GM12878 (cell line): ENCODE results near the gene MYH6. TPM values are rescaled to one million over a fixed set of nuclear protein-coding genes. Genes with fewer than 3 reads are reported as not detected.

Source experiments
- ATAC-seq: fragments of 200-7000 bp; cut with Tn5 transposase; 3 replicates; pipeline ENCODE4 v1.9.1; 2020; ENCODE audit warnings: mild to moderate bottlenecking, moderate library complexity
- BruUV-seq: library from RNA; stranded (reverse); fragments of 400-500 nt; replicated peaks from 2 replicates; lab custom pipeline; 2021; lab: Mats Ljungman, UMichigan
- CTCF ChIA-PET: fragments of 300-600 bp; sonication (Branson Sonifier 250); formaldehyde crosslinking; extraction: SDS; loops from one replicate; lab custom pipeline; 2021; ENCODE audit warnings: inconsistent platforms; lab: Yijun Ruan, JAX
- POLR2A ChIA-PET: fragments of 350-600 bp; formaldehyde crosslinking; extraction: SDS; loops from one replicate; lab custom pipeline; 2021; ENCODE audit warnings: inconsistent platforms; lab: Charles Lee
- RAD21 ChIA-PET: fragments of 300-600 bp; sonication (Branson Sonifier 250); formaldehyde crosslinking; loops from one replicate; lab custom pipeline; 2023; ENCODE audit warnings: antibody characterized with exemption; ENCODE audit not compliant: unreplicated experiment; lab: Charles Lee
- SMC1A ChIA-PET: fragments of 300-600 bp; sonication (Branson Sonifier 250); formaldehyde crosslinking; loops from one replicate; lab custom pipeline; 2023; ENCODE audit not compliant: unreplicated experiment, uncharacterized antibody; lab: Charles Lee
- DNase-seq: peaks from one replicate; pipeline ENCODE4 v3.0.0-alpha.2; 2011; ENCODE audit warnings: low read depth, low spot score
- FAIRE-seq: peaks from 3 replicates; lab custom pipeline; 2011; peaks lifted over from hg19 to GRCh38; lab: Jason Lieb, UNC
- H2AFZ ChIP-seq: 2 replicates; pipeline ENCODE4 v1.6.0; 2011; ENCODE audit warnings: low read depth, low read length, control low read depth; ENCODE audit not compliant: control insufficient read depth
- H3K27ac ChIP-seq: 2 replicates; pipeline ENCODE4 v1.5.1; 2011; ENCODE audit warnings: control low read depth; ENCODE audit not compliant: control insufficient read depth, insufficient read depth
- H3K27me3 ChIP-seq, 2 experiments: replicated peaks in 1 of 2; 2 replicates each; pipeline versions ENCODE4 v1.6.0 to v1.6.1; 2011; ENCODE audit warnings: low read length in 1 of 2; ENCODE audit not compliant: control insufficient read depth in 2 of 2, insufficient read depth in 2 of 2
- H3K36me3 ChIP-seq, 2 experiments: 2 replicates each; pipeline ENCODE4 v1.5.1; 2011; ENCODE audit warnings: low read length in 1 of 2; ENCODE audit not compliant: control insufficient read depth in 2 of 2, insufficient read depth in 2 of 2
- H3K4me1 ChIP-seq: 2 replicates; pipeline ENCODE4 v1.6.1; 2011; ENCODE audit warnings: mild to moderate bottlenecking, low read length, moderate library complexity, mixed read lengths; ENCODE audit not compliant: control insufficient read depth, insufficient read depth
- H3K4me2 ChIP-seq: 2 replicates; pipeline ENCODE4 v1.6.0; 2011; ENCODE audit warnings: control low read depth; ENCODE audit not compliant: control insufficient read depth, insufficient read depth
- H3K4me3 ChIP-seq: fragments of 200-600 bp; sonication (generic); 2 replicates; pipeline ENCODE4 v1.5.1; 2016
- H3K79me2 ChIP-seq: 2 replicates; pipeline ENCODE4 v1.6.0; 2011; ENCODE audit warnings: low read length; ENCODE audit not compliant: control insufficient read depth, insufficient read depth
- H3K9ac ChIP-seq: 2 replicates; pipeline ENCODE4 v1.8.0; 2011; ENCODE audit warnings: low read length, control low read depth, mixed read lengths; ENCODE audit not compliant: control insufficient read depth, insufficient read depth
- H3K9me3 ChIP-seq: replicated peaks from 3 replicates; pipeline ENCODE4 v1.5.1; 2011; ENCODE audit warnings: mild to moderate bottlenecking, low read length; ENCODE audit not compliant: control insufficient read depth, insufficient read depth
- H4K20me1 ChIP-seq: 2 replicates; pipeline ENCODE4 v1.6.0; 2011; ENCODE audit not compliant: control insufficient read depth, insufficient read depth
- ZZZ3 ChIP-seq: IDR thresholded peaks from 2 replicates; pipeline ENCODE4 v1.6.1; 2011; ENCODE audit warnings: low read depth; ENCODE audit not compliant: control insufficient read depth, insufficient read length
- WGBS: methylation state at CpG from one replicate; pipeline ENCODE4 v1.1.6; 2016; ENCODE audit warnings: low lambda C conversion rate; ENCODE audit not compliant: insufficient replicate concordance, insufficient coverage; ENCODE audit errors: missing lambda C conversion rate; 5-methylcytosine and 5-hydroxymethylcytosine counted together
- in situ Hi-C: fragments of 300-500 bp; cut with MboI; formaldehyde crosslinking; loops from 9 replicates; pipeline ENCODE4 v1.14.3; 2018; ENCODE audit warnings: mixed read lengths
- intact Hi-C: fragments of 100-400 bp; cut with micrococcal nuclease; formaldehyde crosslinking; loops from one replicate; pipeline ENCODE4 v1.14.2; 2022; ENCODE audit not compliant: unreplicated experiment
- microRNA counts: library from miRNA; unstranded; fragments of <30 nt; microRNA quantifications from one replicate; lab custom pipeline; 2016
- microRNA-seq: library from miRNA; unstranded; fragments of <30 nt; microRNA quantifications from one replicate; pipeline ENCODE4, GENCODE V29; 2018
- polyA plus RNA-seq, 11 experiments: library from polyadenylated mRNA; depleted of rRNA in 4 of 11; unstranded in 6 of 11; stranded (reverse) in 5 of 11; fragments of >200 nt; fragmentation: Nextera tagmentation in 4 of 11; fragmentation: Illumina TruSeq in 1 of 11; extraction: Ambion mirVana in 4 of 11; extraction: Trizol in 1 of 11; gene quantifications; 1 replicate in 1 of 11; 2 replicates in 10 of 11; pipeline versions ENCODE4 v1.2.1 to v1.2.3, GENCODE V29; 2011 to 2016; ENCODE audit warnings: inconsistent platforms in 2 of 11, missing spikeins in 2 of 11, low read depth in 1 of 11
- small RNA-seq: library from RNA; depleted of rRNA; stranded (forward); fragments of <200 nt; gene quantifications from one replicate; pipeline ENCODE3, GENCODE V24; 2014
- total RNA-seq, 4 experiments: library from RNA; depleted of rRNA in 3 of 4; stranded (reverse); fragments of >200 nt in 3 of 4; fragmentation: Illumina TruSeq in 1 of 4; extraction: Trizol in 1 of 4; gene quantifications; 2 replicates each; pipeline versions ENCODE4 v1.2.1 to v1.2.3, GENCODE V29; 2013 to 2021

Gene MYH6
- total and polyA plus RNA-seq, 10 of the 15 experiments (the other 5 are each of a cell fraction or from before 2014, with no cell fraction given): 0.01 to 0.84 (median 0.05) TPM; not detected in 7

DNA sequence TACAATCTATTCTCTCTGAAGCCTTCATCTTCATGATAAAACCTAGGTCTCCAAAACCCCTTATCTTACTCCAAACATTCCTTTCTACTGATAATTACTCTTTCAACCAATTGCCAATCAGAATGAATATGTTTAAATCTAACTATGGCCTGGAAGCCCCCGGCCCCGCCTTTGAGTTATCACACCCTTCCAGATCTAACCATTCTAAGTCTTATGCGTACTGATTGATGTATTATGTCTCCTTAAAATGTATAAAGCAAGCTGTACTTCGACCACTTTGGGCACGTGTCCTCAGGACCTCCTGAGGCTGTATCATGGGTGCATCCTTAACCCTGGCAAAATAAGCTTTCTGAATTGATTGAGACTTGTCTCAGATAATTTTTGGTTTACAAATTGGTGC, 72.5 kb downstream of the MYH6 start:
- 19% methylated on average over 5 of the region's 5 CpGs for WGBS
- no peak overlapping the region for H3K4me2 ChIP-seq
- no peak for FAIRE-seq
- no peak overlapping the region for H3K27ac ChIP-seq
- no peak overlapping the region for H3K9ac ChIP-seq
- H3K4me3 ChIP-seq: no peak overlapping the region
- H3K79me2 ChIP-seq: no peaks in the 10 kb centered on the region
- no peaks in the 10 kb centered on the region for H3K4me1 ChIP-seq
- ATAC-seq: no peak
- no peaks in the 10 kb centered on the region for H3K36me3 ChIP-seq
- no peak for DNase-seq
- in situ Hi-C loops: no loop called here
- POLR2A ChIA-PET: interaction anchor here (0.6 kb wide), 2 partner anchors 398 to 1750 kb away, joined by 3 to 4 read pairs; no protein-coding TSS in a partner anchor
- H3K27me3 ChIP-seq: no peaks in the 10 kb centered on the region
- no peaks in the 10 kb centered on the region; the same call in 2 of the 3 replicates for H3K9me3 ChIP-seq
- TF ChIP-seq ZZZ3: no peak
- CTCF ChIA-PET: interaction anchor here (1.1 to 1.3 kb wide), 2 partner anchors 9 to 44 kb away, joined by 3 read pairs; no protein-coding TSS in a partner anchor
- intact Hi-C loops: no loop called here
- SMC1A ChIA-PET: no interaction called here
- BruUV-seq: no TSS peak
- RAD21 ChIA-PET: no interaction called here
- no peaks in the 10 kb centered on the region for H4K20me1 ChIP-seq
- H2AFZ ChIP-seq: no peak overlapping the region

MicroRNA genes within 50 kb of the gene (microRNA counts, 767-probe panel; counts per million panel counts)
- microRNA hsa-miR-208a (lab: Ali Mortazavi, UCI): 1,585 counts per million, percentile 60 among the panel's probes with 10 or more counts
- microRNA hsa-miR-208b (lab: Ali Mortazavi, UCI): 1,705 counts per million, percentile 66 among the panel's probes with 10 or more counts

Small RNA genes within 50 kb of the gene (microRNA-seq; reads per million reads assigned to microRNA genes)
- gene MIR208A (not detected), gene MIR208B (not detected)

Small RNA genes within 50 kb of the gene (small RNA-seq; reads per million reads assigned to genes)
- gene MIR208A (not detected), gene MIR208B (0.74 reads per million, percentile 21 among the genes with 10 or more reads in this experiment)

Other genes with a start within 250 kb of the MYH6 start
Only the 7 nearest of the 17 such genes appear.
- gene PABPN1, start 86.8 kb downstream of the MYH6 start, total RNA-seq (2014; rRNA removed): 83.4 and 90.6 TPM in 2 replicates
- 106 TPM in 2 replicates for gene PABPN1, start 86.8 kb downstream of the MYH6 start, total RNA-seq (2014; rRNA removed; fragmentation: Illumina TruSeq; extraction: Trizol)
- gene PABPN1, start 86.8 kb downstream of the MYH6 start, total RNA-seq (2021): 189 and 206 TPM in 2 replicates
- gene PABPN1, start 86.8 kb downstream of the MYH6 start, polyA plus RNA-seq (2011; rRNA removed): 222 and 248 TPM in 2 replicates
- 206 and 231 TPM in 2 replicates for gene PABPN1, start 86.8 kb downstream of the MYH6 start, polyA plus RNA-seq (2014; fragmentation: Illumina TruSeq; extraction: Trizol)
- 10 to 100 TPM; 31.3 to 35.6 TPM for gene PABPN1, start 86.8 kb downstream of the MYH6 start, polyA plus RNA-seq (2014; fragmentation: Nextera tagmentation; extraction: Ambion mirVana)
- 149 and 158 TPM in 2 replicates for gene PABPN1, start 86.8 kb downstream of the MYH6 start, polyA plus RNA-seq (2014; rRNA removed)
- gene PABPN1, start 86.8 kb downstream of the MYH6 start, polyA plus RNA-seq (2016; fragmentation: Nextera tagmentation; extraction: Ambion mirVana): 10 to 100 TPM; 76.8 to 99.4 TPM
- gene SLC22A17, start 55.4 kb downstream of the MYH6 start, total RNA-seq (2014; rRNA removed): not detected in 2 replicates
- gene SLC22A17, start 55.4 kb downstream of the MYH6 start, total RNA-seq (2014; rRNA removed; fragmentation: Illumina TruSeq; extraction: Trizol): not detected in 2 replicates
- 0.11 TPM in 1 of 2 replicates, not detected in the other for gene SLC22A17, start 55.4 kb downstream of the MYH6 start, total RNA-seq (2021)
- gene SLC22A17, start 55.4 kb downstream of the MYH6 start, polyA plus RNA-seq (2011; rRNA removed): not detected in 2 replicates
- not detected in 2 replicates for gene SLC22A17, start 55.4 kb downstream of the MYH6 start, polyA plus RNA-seq (2014; fragmentation: Illumina TruSeq; extraction: Trizol)
- gene SLC22A17, start 55.4 kb downstream of the MYH6 start, polyA plus RNA-seq (2014; fragmentation: Nextera tagmentation; extraction: Ambion mirVana): not detected
- not detected in 2 replicates for gene SLC22A17, start 55.4 kb downstream of the MYH6 start, polyA plus RNA-seq (2014; rRNA removed)
- not detected for gene SLC22A17, start 55.4 kb downstream of the MYH6 start, polyA plus RNA-seq (2016; fragmentation: Nextera tagmentation; extraction: Ambion mirVana)
- not detected in 2 replicates for gene EFS, start 43.1 kb downstream of the MYH6 start, total RNA-seq (2014; rRNA removed)
- gene EFS, start 43.1 kb downstream of the MYH6 start, total RNA-seq (2014; rRNA removed; fragmentation: Illumina TruSeq; extraction: Trizol): not detected in 2 replicates
- 0.08 TPM in 1 of 2 replicates, not detected in the other for gene EFS, start 43.1 kb downstream of the MYH6 start, total RNA-seq (2021)
- gene EFS, start 43.1 kb downstream of the MYH6 start, polyA plus RNA-seq (2011; rRNA removed): not detected in 2 replicates
- not detected in 2 replicates for gene EFS, start 43.1 kb downstream of the MYH6 start, polyA plus RNA-seq (2014; fragmentation: Illumina TruSeq; extraction: Trizol)
- not detected for gene EFS, start 43.1 kb downstream of the MYH6 start, polyA plus RNA-seq (2014; fragmentation: Nextera tagmentation; extraction: Ambion mirVana)
- not detected in 2 replicates for gene EFS, start 43.1 kb downstream of the MYH6 start, polyA plus RNA-seq (2014; rRNA removed)
- not detected for gene EFS, start 43.1 kb downstream of the MYH6 start, polyA plus RNA-seq (2016; fragmentation: Nextera tagmentation; extraction: Ambion mirVana)
- not detected in 2 replicates for gene IL25, start 35.5 kb downstream of the MYH6 start, total RNA-seq (2014; rRNA removed)
- not detected in 2 replicates for gene IL25, start 35.5 kb downstream of the MYH6 start, total RNA-seq (2014; rRNA removed; fragmentation: Illumina TruSeq; extraction: Trizol)
- not detected in 2 replicates for gene IL25, start 35.5 kb downstream of the MYH6 start, total RNA-seq (2021)
- not detected in 2 replicates for gene IL25, start 35.5 kb downstream of the MYH6 start, polyA plus RNA-seq (2011; rRNA removed)
- not detected in 2 replicates for gene IL25, start 35.5 kb downstream of the MYH6 start, polyA plus RNA-seq (2014; fragmentation: Illumina TruSeq; extraction: Trizol)
- gene IL25, start 35.5 kb downstream of the MYH6 start, polyA plus RNA-seq (2014; fragmentation: Nextera tagmentation; extraction: Ambion mirVana): not detected
- not detected in 2 replicates for gene IL25, start 35.5 kb downstream of the MYH6 start, polyA plus RNA-seq (2014; rRNA removed)
- gene IL25, start 35.5 kb downstream of the MYH6 start, polyA plus RNA-seq (2016; fragmentation: Nextera tagmentation; extraction: Ambion mirVana): not detected
- gene CMTM5, start 31.2 kb downstream of the MYH6 start, total RNA-seq (2014; rRNA removed): not detected in 2 replicates
- gene CMTM5, start 31.2 kb downstream of the MYH6 start, total RNA-seq (2014; rRNA removed; fragmentation: Illumina TruSeq; extraction: Trizol): not detected in 2 replicates
- not detected in 2 replicates for gene CMTM5, start 31.2 kb downstream of the MYH6 start, total RNA-seq (2021)
- not detected in 2 replicates for gene CMTM5, start 31.2 kb downstream of the MYH6 start, polyA plus RNA-seq (2011; rRNA removed)
- gene CMTM5, start 31.2 kb downstream of the MYH6 start, polyA plus RNA-seq (2014; fragmentation: Illumina TruSeq; extraction: Trizol): not detected in 2 replicates
- not detected for gene CMTM5, start 31.2 kb downstream of the MYH6 start, polyA plus RNA-seq (2014; fragmentation: Nextera tagmentation; extraction: Ambion mirVana)
- gene CMTM5, start 31.2 kb downstream of the MYH6 start, polyA plus RNA-seq (2014; rRNA removed): not detected in 2 replicates
- gene CMTM5, start 31.2 kb downstream of the MYH6 start, polyA plus RNA-seq (2016; fragmentation: Nextera tagmentation; extraction: Ambion mirVana): not detected
- 0.05 TPM in 1 of 2 replicates, not detected in the other for gene MYH7, start 27.4 kb upstream of the MYH6 start, total RNA-seq (2014; rRNA removed)
- gene MYH7, start 27.4 kb upstream of the MYH6 start, total RNA-seq (2014; rRNA removed; fragmentation: Illumina TruSeq; extraction: Trizol): 0.04 and 0.05 TPM in 2 replicates
- gene MYH7, start 27.4 kb upstream of the MYH6 start, total RNA-seq (2021): 0.10 and 0.11 TPM in 2 replicates
- gene MYH7, start 27.4 kb upstream of the MYH6 start, polyA plus RNA-seq (2011; rRNA removed): 0.01 TPM in 1 of 2 replicates, not detected in the other
- 0.04 TPM in 1 of 2 replicates, not detected in the other for gene MYH7, start 27.4 kb upstream of the MYH6 start, polyA plus RNA-seq (2014; fragmentation: Illumina TruSeq; extraction: Trizol)
- not detected for gene MYH7, start 27.4 kb upstream of the MYH6 start, polyA plus RNA-seq (2014; fragmentation: Nextera tagmentation; extraction: Ambion mirVana)
- gene MYH7, start 27.4 kb upstream of the MYH6 start, polyA plus RNA-seq (2014; rRNA removed): 0.09 TPM in 2 replicates
- under 1 TPM; 0.05 TPM for gene MYH7, start 27.4 kb upstream of the MYH6 start, polyA plus RNA-seq (2016; fragmentation: Nextera tagmentation; extraction: Ambion mirVana)
- 48.7 and 49.6 TPM in 2 replicates for gene NGDN, start 61.4 kb upstream of the MYH6 start, total RNA-seq (2014; rRNA removed)
- gene NGDN, start 61.4 kb upstream of the MYH6 start, total RNA-seq (2014; rRNA removed; fragmentation: Illumina TruSeq; extraction: Trizol): 62.6 and 64.3 TPM in 2 replicates
- gene NGDN, start 61.4 kb upstream of the MYH6 start, total RNA-seq (2021): 38.2 and 40.4 TPM in 2 replicates
- gene NGDN, start 61.4 kb upstream of the MYH6 start, polyA plus RNA-seq (2011; rRNA removed): 78.5 and 86.6 TPM in 2 replicates
- 62.3 and 71.9 TPM in 2 replicates for gene NGDN, start 61.4 kb upstream of the MYH6 start, polyA plus RNA-seq (2014; fragmentation: Illumina TruSeq; extraction: Trizol)
- 100 to 1,000 TPM; 146 to 163 TPM for gene NGDN, start 61.4 kb upstream of the MYH6 start, polyA plus RNA-seq (2014; fragmentation: Nextera tagmentation; extraction: Ambion mirVana)
- 54.9 and 56.6 TPM in 2 replicates for gene NGDN, start 61.4 kb upstream of the MYH6 start, polyA plus RNA-seq (2014; rRNA removed)
- 10 to 100 TPM; 80.9 to 90.0 TPM for gene NGDN, start 61.4 kb upstream of the MYH6 start, polyA plus RNA-seq (2016; fragmentation: Nextera tagmentation; extraction: Ambion mirVana)